ENCODE data around the gene SRC.

The SRC gene

GRCh38 chr20:37397954-37398749 is 52.2 kb downstream of the SRC start:
- DNase-seq: no peak

GRCh38 chr20:37398750-37399621 is 53.0 kb downstream of the SRC start:
- DNase-seq: no peak

DNA sequence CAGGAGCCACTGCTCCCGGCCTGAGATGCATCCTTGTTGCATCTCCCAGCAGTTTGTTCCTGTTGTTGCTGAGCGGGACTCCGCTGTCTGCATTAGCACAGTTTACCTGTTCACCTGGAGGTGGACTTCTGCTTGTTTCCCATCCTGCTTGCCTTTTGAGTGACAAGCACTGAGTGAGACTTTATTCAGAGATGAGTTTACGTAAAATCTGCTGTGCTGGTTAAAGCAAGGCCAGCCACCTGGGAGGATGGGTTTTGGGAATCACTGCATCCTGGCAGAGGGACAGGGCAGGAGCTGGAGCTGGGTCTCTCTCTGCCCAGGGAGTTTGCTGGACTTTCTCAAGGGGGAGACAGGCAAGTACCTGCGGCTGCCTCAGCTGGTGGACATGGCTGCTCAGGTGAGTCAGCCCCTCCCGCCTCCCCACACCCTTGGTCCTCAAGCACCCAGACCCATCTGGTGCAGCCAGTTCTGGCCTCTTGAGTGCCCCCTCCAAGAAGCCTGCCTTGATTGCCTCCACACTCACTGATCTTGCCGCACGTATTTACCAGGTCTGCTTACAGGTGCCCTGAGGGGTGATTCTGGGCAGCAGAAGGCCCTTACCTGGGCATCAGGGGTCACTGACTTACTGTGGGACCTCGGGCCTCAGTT is 55.5 kb downstream of the SRC start:
- no peak for DNase-seq

DNA sequence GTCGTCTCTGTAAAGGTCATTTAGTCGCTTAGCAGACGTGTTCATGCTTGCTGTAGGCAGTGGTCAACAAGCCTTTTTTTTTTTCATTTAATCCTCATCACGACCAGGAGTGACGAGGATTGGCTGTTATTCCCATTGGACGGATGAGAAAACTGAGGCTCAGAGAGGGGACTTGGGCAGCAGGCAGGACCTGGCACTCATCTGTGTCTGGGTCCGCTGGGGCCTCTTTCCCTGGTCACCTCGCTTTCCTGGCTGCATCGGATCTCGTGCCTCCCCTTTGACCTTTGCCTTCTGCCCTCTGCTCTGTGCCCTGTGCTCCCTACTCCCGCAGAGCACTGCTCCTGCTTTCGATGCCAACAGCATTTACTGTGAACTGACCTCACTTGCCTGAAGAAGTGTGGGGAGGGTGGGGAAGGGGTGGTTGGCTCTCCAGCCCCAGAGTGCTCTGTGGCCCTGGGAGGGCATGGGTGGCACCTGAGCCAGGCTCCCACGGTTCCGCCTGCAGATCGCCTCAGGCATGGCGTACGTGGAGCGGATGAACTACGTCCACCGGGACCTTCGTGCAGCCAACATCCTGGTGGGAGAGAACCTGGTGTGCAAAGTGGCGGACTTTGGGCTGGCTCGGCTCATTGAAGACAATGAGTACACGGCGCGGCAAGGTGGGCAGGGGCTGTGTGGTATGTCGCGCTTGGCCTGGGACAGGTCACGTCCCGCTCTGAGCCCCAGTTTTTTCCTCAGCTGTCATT is 56.2 kb downstream of the SRC start:
- DNase-seq: no peak

- DNase-seq: no peak
These were observed 57.4 kb downstream of the SRC start for GRCh38 chr20:37403107-37404033.

GRCh38 chr20:37404461-37404890 is 58.5 kb downstream of the SRC start:
- DNase-seq: no peak

DNA sequence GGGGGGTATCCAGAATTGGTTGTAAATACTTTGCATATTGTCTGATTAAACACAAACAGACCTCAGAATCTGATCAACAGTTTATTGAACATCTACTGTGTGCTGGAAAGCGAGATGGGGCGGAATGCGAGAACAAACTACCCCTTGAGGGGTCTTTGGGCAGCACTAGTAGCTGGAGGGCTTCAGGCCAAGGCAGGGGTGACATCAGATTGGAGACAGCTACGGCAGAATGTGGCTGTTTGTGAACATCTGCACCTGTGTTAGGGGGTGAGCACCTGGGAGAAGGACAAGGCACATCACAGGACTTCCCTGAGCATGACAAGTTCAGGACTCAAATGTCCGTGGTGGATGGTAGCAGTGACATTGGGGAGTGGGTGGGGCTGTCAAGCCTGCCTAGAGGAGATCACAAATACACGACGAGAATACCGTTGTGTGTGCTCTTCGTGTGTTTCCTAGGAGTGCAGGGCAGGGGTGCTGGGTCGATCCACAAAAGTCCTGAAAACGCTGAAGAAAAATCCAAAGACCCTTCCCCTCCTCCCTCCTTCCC is 59.5 kb downstream of the SRC start:
- no peak for DNase-seq

- peak; percentile 48 for DNase-seq
These were observed 60.4 kb downstream of the SRC start for GRCh38 chr20:37406010-37406998.

GRCh38 chr20:37407019-37407566 is 61.2 kb downstream of the SRC start:
- no peak for DNase-seq

DNA sequence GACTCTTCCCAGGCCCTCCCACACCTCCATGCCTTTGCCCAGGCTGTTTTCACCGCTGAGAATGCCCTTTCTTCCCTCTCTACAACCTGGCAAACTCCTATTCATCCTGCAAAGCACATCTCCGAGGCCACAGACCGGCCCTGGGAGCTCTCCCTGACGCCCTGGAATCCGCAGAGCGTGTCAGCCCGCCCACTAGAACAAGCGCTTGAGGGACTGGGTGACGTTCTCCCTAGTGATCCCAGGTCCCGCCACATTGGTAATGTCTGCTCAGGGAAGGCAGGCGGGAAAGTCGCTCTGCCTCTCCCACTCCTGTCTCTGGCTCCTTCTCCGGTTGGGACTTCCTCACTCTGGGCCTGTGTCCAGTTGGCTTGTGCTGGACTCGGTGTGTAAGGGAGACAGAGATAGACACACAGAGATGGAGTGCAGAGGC is 61.6 kb downstream of the SRC start:
- DNase-seq: no peak

DNA sequence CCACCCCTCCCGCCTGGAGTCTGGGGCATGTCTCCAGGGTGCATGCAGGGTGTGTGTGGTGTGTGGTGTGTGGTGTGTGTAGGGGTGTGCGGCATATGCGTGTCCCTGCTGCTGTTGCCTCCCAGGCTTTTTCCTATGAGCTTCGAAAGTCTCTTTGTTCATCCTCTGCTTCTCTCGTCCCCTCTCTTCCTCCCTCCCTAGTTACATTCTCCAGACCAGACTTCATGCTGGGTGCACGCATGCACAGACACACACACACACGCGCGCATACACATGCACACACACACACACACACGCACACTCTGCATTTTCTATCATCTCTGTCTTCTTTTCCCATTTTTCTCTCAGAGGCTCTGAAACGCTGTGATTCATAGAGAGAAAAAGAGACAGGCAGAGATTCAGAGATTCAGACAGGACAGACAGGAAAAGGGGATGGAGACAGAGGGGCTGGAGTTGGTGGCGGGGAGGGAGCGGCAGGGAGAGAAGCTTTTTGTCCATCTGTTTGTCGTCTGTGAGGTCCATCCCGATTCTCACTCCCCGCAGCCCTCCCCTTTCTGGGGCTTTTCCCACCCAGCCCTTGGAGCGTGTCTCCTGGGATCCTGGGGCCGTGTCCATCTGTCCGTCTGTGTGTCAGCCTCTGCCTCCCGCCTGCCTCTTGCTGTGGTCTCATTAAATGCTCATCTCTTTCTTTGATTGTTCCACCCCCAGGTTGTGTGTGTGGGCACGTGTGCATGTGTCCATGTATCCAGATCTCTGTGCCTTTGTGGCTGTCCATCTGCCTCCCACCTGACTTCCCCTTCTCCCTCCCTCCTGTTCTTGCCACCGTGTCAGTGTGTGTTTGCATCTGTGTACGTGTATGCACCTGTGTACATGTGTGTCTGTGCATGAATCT is 62.6 kb downstream of the SRC start:
- no peak for DNase-seq

- peak; percentile 15 for DNase-seq
These were observed 65.7 kb downstream of the SRC start for GRCh38 chr20:37411408-37412219.

GRCh38 chr20:37413023-37413334 is 67.0 kb downstream of the SRC start:
- no peak for DNase-seq

GRCh38 chr20:37413379-37413778 is 67.4 kb downstream of the SRC start:
- DNase-seq: no peak

DNA sequence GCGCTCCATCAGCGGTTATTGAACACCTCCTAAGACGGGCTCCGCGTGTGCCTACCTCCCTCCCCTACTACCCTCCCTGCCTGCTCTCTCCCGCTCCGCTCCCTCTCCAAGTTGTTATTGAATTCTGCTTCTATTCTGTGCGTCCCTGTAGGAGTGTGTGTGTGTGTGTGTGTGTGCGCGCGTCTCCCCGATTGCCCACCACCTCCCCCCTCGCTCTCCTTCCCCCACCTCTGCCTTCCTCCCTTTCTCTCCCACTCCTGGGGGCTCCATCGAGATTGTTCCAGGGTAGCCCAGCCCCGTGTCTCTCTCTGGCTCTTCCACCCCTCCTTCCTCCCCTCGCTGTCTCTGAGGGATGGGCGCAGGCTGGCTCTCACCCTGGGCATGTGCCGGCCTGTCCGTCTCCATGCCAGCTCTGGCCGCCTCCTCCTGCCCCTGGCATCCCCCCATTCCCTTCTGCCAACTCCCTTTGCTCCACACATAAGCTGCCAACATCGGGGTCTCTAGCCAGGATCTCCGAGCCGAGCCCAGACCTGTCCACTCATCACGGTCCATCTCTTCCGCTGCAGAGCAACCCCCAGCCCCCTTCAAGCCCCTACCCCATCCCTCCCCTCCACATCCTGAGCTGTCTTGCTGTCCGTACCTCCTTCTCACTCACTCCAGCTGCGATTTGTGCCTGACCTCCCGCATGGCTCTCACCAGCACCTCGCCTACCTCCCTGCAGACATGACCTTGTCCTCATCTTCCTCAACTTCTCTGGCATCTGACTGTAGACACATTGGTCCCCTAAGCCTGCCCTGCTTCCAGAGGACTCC is 68.5 kb downstream of the SRC start:
- no peak for DNase-seq

DNA sequence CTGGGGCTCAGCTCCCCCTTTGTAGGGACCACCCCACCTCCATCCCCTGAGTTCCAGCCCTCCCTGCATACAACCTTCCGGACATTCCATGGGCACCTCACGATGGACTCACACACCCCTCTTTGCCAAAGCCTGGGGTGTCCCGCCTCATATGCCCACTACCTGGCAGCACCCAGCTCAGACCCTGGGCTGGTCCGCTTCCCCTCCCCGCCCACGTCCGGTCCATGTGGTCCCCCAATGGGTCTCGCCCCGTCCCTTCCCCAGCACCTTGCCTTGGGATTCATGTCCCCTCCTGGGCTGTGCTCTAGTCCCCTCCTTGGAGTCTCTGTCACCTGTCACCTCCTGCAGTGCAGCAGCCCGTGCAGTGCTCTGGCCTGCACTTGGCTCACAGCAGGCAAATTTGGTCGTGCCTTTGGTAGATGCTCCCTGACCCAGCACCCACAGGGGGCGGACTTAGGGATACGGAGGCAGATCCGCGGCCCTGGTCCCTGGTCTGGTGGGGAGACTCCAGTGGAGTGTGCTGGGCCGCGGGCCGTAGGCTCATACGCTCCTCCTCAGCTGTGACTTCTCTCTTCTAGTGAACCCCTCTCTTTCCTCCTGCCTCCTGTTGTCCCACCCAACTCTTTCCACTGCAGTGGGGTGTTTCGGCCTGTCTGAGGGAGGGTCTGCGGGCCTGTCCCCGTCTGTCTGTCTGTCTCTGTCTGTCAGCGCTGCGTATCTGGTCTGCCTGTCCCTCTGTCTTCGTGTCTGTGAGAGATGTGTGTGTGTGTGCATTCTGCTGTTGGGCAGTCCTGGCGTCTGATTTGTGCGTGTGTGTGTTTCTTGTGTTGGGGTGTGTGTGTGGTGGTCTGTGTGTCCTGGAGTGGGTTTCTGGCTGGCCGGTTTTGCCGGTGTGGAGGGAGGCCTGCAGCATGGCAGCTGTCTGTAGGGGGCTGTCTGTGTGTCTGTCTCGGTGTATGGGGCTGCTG is 69.5 kb downstream of the SRC start:
- DNase-seq: no peak
